AG09309 (cell line): ENCODE measurements around the gene IPO7.

Experiments used
- DNase-seq: peaks from one replicate; pipeline ENCODE4 v3.0.0-alpha.2; 2010; ENCODE audit warnings: low read depth
- H3K4me3 ChIP-seq: 2 replicates; pipeline ENCODE4 v1.5.1; 2011; ENCODE audit warnings: mild to moderate bottlenecking, low read depth, low read length, moderate library complexity; ENCODE audit not compliant: control insufficient read depth
- TF ChIP-seq, protein P1 (sequence below): IDR thresholded peaks from 2 replicates; pipeline ENCODE4 v1.5.1; 2011; ENCODE audit warnings: mild to moderate bottlenecking, low read depth, low read length, inconsistent platforms; ENCODE audit not compliant: insufficient read depth, control insufficient read depth; ENCODE audit errors: missing control alignments

The IPO7 gene

DNA sequence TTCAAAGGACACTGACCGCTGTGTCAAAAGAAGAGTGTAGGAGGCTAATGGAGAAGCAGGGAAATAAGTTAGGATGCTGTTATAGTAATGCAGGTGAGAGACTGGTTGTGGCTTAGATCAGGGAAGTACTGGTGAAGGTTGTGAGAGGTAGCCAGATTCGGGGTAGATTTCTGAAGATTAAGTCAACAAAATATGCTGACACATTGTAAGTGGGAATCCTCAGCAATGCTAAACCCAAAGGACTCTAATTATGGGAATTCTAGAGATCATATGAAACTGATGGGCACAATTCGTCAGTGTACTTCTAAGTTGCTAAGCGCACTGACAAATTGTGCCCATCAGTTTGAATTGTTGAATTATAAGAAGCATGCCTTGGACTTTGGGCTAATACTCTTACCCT is 86.3 kb downstream of the IPO7 start:
- no peak overlapping the region for H3K4me3 ChIP-seq
- TF ChIP-seq, protein P1, sequence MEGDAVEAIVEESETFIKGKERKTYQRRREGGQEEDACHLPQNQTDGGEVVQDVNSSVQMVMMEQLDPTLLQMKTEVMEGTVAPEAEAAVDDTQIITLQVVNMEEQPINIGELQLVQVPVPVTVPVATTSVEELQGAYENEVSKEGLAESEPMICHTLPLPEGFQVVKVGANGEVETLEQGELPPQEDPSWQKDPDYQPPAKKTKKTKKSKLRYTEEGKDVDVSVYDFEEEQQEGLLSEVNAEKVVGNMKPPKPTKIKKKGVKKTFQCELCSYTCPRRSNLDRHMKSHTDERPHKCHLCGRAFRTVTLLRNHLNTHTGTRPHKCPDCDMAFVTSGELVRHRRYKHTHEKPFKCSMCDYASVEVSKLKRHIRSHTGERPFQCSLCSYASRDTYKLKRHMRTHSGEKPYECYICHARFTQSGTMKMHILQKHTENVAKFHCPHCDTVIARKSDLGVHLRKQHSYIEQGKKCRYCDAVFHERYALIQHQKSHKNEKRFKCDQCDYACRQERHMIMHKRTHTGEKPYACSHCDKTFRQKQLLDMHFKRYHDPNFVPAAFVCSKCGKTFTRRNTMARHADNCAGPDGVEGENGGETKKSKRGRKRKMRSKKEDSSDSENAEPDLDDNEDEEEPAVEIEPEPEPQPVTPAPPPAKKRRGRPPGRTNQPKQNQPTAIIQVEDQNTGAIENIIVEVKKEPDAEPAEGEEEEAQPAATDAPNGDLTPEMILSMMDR = no peak
- no peak for DNase-seq

GRCh38 chr11:9473408-9473807 is 89.0 kb downstream of the IPO7 start:
- no peak for DNase-seq
- no peak overlapping the region for H3K4me3 ChIP-seq
- TF ChIP-seq, protein P1 = no peak

GRCh38 chr11:9479899-9480298 is 95.4 kb downstream of the IPO7 start:
- TF ChIP-seq, protein P1 = no peak
- no peak for DNase-seq
- no peak overlapping the region for H3K4me3 ChIP-seq

DNA sequence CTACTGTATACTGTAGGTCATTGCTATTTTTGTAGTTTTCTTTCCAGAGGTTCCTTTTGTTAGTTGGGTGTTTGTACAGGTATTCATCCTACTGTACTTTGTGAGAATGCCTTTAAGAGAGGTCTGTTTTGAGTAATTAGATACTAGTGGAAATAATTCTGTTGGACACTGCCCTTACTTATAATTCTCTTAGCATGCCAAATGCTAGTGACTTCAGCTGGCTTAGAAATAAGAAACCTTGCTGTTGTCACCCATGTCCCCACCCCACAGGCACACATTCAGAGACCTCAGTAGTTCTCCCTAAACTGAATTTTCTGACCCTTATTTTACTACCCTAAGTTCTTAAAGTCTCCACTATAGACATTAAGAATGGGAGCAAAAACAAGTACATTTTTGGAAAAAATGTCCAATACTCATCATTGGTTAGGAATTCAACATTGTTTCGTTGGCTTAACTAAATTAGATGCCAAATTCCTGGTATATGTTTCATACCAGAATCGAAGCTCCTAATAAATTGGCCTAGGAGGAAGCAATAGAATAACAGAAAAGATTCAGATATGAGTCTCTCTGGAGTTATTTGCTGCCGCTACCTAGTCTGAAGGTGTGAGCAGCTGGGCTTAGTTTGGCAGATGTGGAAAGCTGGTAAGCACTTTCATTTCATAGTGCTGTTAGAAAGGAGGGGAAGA is 104.8 kb downstream of the IPO7 start:
- no peak overlapping the region for H3K4me3 ChIP-seq
- DNase-seq = peak; percentile 11
- TF ChIP-seq, protein P1 = no peak

GRCh38 chr11:9490376-9490775 is 105.9 kb downstream of the IPO7 start:
- no peak overlapping the region for H3K4me3 ChIP-seq
- DNase-seq = no peak
- TF ChIP-seq, protein P1 = no peak

GRCh38 chr11:9493492-9493891 is 109.0 kb downstream of the IPO7 start:
- TF ChIP-seq, protein P1 = no peak
- no peak for DNase-seq
- H3K4me3 ChIP-seq = no peak overlapping the region

GRCh38 chr11:9494316-9494715 is 109.9 kb downstream of the IPO7 start:
- TF ChIP-seq, protein P1 = no peak
- no peak overlapping the region for H3K4me3 ChIP-seq
- DNase-seq = no peak
